Measurements from ENCODE around the gene GYG2. TPM values are rescaled to one million over a fixed set of nuclear protein-coding genes. Genes with fewer than 3 reads are reported as not detected.

Gene GYG2
- total and polyA plus RNA-seq, 2 donors (not counting 3 experiments of a cell fraction or from before 2014, with no cell fraction given), result 0.12 to 0.22 TPM

DNA sequence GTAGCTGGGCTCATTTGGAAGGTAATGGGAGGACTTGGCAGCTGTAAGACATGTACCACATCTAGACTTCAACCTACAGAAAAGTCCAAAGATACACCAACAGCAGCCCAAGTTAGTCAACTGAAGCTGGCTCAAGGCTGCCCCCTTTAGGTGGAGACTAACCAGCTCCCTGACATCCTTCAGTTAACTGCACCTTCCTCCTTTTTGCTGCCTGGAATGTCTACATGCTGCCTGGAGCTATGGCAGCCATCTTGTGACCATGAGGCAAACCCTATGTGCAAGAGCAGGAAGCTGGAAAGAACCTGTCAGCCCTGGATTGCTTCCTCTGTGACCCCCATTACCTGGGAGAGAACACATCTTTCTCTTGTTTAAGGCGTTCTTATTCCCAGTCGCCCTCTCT lies 74.6 kb downstream of the GYG2 start:
- Histone ChIP-seq H3K36me3 (ENCODE audit: control insufficient read depth in 2 of 2, extremely low read depth in 1 of 2, insufficient read depth in 2 of 2, low read length in 2 of 2) (no peaks in the 10 kb centered on the region), H3K27me3 (ENCODE audit: control insufficient read depth in 2 of 2, insufficient read depth in 2 of 2, low read length in 2 of 2) (no peaks in the 10 kb centered on the region), H3K9ac (replicated peaks; ENCODE audit: extremely low read depth, insufficient read depth, low read length) (no peak overlapping the region), H3K9me3 (replicated peaks; ENCODE audit: control insufficient read depth, insufficient read depth, low read length) (no peaks in the 10 kb centered on the region), H3K27ac (ENCODE audit: insufficient read depth, low read depth, low read length) (no peak overlapping the region), H4K20me1 (replicated peaks; ENCODE audit: control insufficient read depth, extremely low read depth, insufficient read depth, low read length) (no peaks in the 10 kb centered on the region), H3K79me2 (ENCODE audit: control insufficient read depth, insufficient read depth, low read length) (no peaks in the 10 kb centered on the region), H3K4me3 (replicated peaks in 1 of 3; ENCODE audit: insufficient read depth in 1 of 3, low read depth in 1 of 3, low read length in 3 of 3) (no peak overlapping the region), H2AFZ (ENCODE audit: low read depth, low read length) (no peak overlapping the region), H3K9me1 (replicated peaks; ENCODE audit: control insufficient read depth, extremely low read depth, insufficient read depth, low read length) (no peaks in the 10 kb centered on the region), H3K4me2 (ENCODE audit: insufficient read depth, low read length) (no peak overlapping the region), H3K4me1 (ENCODE audit: control insufficient read depth, extremely low read depth, insufficient read depth, low read length) (no peaks in the 10 kb centered on the region)
- TF ChIP-seq JUN (IDR thresholded peaks at IDR 0.05; ENCODE audit: borderline replicate concordance, insufficient read depth, insufficient read length, low read depth) (no peak), POLR2AphosphoS5 (IDR thresholded peaks at IDR 0.05; ENCODE audit: insufficient read depth, low read depth, low read length) (no peak), GATA2 (IDR thresholded peaks at IDR 0.05; ENCODE audit: insufficient read depth, insufficient read length, low read depth, low read length) (no peak), POLR2A (IDR thresholded peaks at IDR 0.05; ENCODE audit: low read depth, low read length) (no peak), FOS (IDR thresholded peaks at IDR 0.05; ENCODE audit: borderline replicate concordance, insufficient read depth, low read length) (no peak), EZH2 (IDR thresholded peaks at IDR 0.05; ENCODE audit: borderline replicate concordance, low read depth, low read length, severe bottlenecking) (no peak), MYC (IDR thresholded peaks at IDR 0.05; ENCODE audit: low read depth, low read length) (no peak)
- TF ChIP-seq, protein P1, sequence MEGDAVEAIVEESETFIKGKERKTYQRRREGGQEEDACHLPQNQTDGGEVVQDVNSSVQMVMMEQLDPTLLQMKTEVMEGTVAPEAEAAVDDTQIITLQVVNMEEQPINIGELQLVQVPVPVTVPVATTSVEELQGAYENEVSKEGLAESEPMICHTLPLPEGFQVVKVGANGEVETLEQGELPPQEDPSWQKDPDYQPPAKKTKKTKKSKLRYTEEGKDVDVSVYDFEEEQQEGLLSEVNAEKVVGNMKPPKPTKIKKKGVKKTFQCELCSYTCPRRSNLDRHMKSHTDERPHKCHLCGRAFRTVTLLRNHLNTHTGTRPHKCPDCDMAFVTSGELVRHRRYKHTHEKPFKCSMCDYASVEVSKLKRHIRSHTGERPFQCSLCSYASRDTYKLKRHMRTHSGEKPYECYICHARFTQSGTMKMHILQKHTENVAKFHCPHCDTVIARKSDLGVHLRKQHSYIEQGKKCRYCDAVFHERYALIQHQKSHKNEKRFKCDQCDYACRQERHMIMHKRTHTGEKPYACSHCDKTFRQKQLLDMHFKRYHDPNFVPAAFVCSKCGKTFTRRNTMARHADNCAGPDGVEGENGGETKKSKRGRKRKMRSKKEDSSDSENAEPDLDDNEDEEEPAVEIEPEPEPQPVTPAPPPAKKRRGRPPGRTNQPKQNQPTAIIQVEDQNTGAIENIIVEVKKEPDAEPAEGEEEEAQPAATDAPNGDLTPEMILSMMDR (IDR thresholded peaks at IDR 0.05; ENCODE audit: extremely low read depth in 1 of 2, insufficient read depth in 1 of 2, low read depth in 1 of 2, low read length in 2 of 2), result no peak
- TF ChIP-seq, protein P2, sequence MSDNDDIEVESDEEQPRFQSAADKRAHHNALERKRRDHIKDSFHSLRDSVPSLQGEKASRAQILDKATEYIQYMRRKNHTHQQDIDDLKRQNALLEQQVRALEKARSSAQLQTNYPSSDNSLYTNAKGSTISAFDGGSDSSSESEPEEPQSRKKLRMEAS (IDR thresholded peaks at IDR 0.05; ENCODE audit: insufficient read depth, insufficient read length), result no peak
- intact Hi-C loops (cut with micrococcal nuclease), result no loop called here
- ChIA-PET POLR2A (no interaction called here), CTCF (no interaction called here)
- no peak for DNase-seq (ENCODE audit: low read depth, low spot score)
- dilution Hi-C loops (cut with MboI; ENCODE audit: extremely low pct_ligation_motif_present, low sequenced_read_pairs), result no loop called here
- FAIRE-seq, result no peak
- BruUV-seq (replicated peaks), result no TSS peak
